ENCODE results near the gene FBXL17.
"Not testable (repeated sequence)": the region's sequence is repeated elsewhere in the genome, so short reads cannot be mapped to it uniquely, and the experiment has no call there.

FBXL17 gene

DNA sequence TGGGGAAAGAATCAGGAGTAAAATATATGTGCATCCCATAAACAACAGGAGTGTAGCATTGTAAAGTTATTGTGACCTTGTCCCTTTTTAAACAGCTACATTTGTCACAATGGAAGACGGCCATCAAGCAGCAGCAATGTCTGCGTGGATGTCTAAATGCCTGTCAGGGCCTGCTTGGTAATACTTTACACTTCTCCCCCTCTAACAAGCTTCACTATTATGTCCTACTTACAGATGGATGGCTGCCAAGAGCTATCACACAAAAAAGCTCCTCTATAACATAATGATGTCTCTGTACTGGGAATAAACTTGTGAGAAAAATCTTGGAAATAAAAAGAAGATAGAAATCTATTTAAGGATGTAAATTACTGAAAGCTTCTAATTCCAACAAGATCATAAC is 213.0 kb downstream of the FBXL17 start:
- DNase-seq (ENCODE audit: extremely low read depth in 1 of 2, low read depth in 1 of 2): no peak

DNA sequence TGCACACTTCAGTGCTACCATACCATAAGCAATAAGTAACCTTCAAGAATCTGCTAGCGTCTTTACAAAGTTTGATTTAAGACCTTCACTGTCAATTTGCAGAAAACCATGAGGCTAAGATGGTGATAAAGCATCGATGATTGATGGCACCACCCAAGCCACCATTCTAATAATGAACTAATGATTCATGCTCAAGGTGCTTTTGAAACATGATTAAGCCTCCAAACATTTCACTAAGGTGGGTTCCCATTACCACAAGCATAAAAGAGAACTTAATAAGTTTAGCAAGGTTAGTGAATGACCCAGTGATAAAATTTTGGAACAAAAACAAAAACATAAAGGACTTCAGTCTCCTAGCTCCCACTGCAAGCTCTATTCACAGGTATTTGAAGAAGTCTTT is 214.7 kb downstream of the FBXL17 start:
- no peak for DNase-seq (ENCODE audit: extremely low read depth in 1 of 2, low read depth in 1 of 2)

DNA sequence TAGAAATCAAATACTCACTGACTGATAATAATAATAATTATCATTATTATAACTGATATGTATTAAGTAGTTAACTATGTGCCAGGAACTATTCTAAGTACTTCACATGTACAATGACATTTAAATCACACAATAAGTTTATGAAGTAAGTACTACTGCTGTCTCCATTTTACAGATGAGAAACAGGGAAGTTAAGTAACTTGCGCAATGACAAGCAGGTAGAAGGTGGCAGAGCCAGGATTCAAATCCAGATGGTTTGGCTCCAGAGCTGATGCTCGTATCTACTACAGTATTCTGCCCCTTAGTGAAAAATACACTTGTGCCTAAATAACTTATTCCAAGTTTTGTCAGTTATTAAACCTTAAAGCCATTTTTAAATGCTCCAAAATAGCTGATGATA is 217.3 kb downstream of the FBXL17 start:
- DNase-seq (ENCODE audit: extremely low read depth in 1 of 2, low read depth in 1 of 2): no peak

DNA sequence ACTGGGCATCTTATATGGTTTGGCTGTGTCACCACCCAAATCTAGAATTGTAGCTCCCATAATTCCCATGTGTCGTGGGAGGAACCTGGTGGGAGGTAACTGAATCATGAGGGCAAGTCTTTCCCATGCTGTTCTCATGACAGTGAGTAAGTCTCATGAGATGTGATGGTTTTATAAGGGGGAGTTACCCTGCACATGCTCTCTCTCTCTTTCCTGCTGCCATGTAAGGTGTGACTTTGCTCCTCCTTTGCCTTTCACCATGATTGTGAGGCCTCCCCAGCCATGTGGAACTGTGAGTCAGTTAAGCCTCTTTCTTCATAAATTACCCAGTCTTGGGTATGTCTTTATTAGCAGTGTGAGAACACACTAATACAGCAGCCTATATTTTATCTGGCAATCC is 229.0 kb downstream of the FBXL17 start:
- DNase-seq (ENCODE audit: extremely low read depth in 1 of 2, low read depth in 1 of 2): not testable (repeated sequence)

DNA sequence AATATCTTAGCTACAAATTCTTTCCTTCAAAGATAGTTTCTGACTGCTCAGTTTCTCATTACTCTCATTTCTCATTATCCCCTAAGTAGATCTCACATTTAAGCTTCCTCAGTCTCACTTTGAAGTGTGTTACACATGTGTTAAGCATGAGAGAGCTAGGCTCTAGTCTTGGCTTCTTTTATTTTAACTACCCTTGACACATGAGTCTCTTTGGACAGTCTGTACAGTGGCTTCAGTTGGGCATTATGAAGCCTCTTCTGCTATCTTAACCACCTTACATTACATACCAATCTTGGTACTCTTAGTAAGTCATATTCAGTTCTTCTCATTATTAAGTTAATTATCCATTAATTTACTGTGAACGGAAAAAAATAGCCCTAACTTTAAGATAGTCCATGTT is 232.5 kb downstream of the FBXL17 start:
- DNase-seq (ENCODE audit: extremely low read depth in 1 of 2, low read depth in 1 of 2): no peak

DNA sequence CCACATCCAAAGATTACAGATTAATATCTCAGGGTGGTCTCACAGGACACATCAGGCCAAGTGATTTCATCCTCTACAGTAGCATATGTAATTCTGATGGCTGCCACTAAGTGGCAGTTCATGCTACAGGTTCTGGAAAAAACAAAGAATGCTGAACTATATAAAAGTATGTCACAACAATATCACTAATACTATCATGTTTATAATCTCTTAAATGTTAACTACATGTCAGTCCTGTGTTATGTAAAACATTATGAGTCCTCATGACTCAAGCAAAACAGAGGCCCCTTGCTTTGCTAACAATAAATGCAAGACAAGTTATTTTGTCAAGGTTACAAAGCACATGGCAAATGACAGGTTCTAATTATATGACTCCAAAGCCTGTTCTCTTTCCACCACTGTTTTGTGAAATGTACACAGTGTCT is 233.2 kb downstream of the FBXL17 start:
- no peak for DNase-seq (ENCODE audit: extremely low read depth in 1 of 2, low read depth in 1 of 2)

DNA sequence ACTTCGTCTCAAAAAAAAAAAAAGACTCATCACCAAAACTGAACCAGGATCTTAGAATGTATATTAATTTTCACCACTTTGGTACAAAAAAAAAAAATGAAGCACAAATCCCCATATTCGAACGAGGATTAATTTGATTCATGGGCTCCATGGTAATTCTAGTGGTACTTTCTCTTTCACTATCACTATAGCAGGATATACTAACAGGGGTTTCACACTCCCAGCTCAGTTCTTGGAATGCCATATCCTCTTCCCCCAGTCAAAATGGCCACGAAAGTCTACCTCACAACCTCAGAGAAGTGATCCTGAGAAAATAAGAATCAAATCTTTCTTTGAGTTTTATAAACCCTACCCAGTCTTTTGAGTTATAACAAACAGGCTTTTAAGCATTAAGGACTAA is 235.7 kb downstream of the FBXL17 start:
- no peak for DNase-seq (ENCODE audit: extremely low read depth in 1 of 2, low read depth in 1 of 2)

DNA sequence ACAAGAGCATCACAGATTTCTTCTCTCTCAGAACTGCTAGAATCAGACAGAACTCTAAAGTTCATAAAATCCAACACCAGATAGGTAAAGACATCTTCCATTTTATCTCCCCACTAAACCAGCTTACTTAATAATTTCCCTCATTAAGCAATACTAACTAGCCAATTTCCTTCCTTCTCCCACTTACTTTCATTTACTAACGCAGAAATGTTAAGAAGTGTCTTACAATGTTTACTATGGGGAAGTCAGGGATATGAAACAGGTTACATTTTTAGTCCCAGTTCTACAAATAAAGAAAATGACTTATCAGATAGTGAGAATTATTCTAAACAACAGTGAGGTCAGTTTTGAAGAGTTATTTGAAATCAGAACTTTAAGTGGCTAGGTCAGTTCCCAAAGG is 236.5 kb downstream of the FBXL17 start:
- DNase-seq (ENCODE audit: extremely low read depth in 1 of 2, low read depth in 1 of 2): no peak

DNA sequence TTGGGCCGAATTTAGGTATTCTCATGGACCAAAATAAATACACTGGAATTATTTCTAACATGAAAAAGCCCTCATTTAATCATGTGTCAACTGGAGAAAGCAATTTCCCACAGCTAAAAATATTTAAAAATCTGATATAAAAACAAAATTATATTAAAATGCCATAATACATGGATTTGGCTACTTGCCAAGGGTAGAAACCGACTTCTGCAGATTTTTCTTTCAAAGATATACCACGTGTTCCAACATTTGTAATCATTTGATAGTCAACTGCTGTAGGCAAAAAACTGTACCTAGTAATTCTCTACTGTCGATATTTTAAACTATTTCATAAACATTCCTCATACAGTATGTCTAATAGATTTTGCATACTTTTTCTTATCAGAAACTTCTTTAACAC is 237.6 kb downstream of the FBXL17 start:
- DNase-seq (ENCODE audit: extremely low read depth in 1 of 2, low read depth in 1 of 2): no peak

DNA sequence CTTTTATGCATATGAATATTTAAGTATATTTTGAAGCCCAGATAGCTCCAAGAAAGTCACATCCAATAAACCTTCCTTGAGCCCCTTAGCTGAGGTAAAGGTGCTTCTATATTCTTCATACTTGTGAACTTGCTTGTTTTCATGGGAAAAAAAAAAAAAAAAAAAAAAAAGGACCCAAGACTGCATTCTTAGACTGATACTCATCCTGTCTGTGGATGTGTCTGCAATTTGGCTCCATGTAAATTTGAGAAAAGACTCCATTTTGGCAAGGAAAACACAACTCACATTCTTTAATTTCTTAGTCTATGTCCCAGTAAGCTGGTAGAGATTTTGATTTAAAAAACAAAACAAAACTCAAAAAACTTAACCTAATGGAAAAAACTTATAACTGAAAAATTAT is 238.3 kb downstream of the FBXL17 start:
- no peak for DNase-seq (ENCODE audit: extremely low read depth in 1 of 2, low read depth in 1 of 2)

DNA sequence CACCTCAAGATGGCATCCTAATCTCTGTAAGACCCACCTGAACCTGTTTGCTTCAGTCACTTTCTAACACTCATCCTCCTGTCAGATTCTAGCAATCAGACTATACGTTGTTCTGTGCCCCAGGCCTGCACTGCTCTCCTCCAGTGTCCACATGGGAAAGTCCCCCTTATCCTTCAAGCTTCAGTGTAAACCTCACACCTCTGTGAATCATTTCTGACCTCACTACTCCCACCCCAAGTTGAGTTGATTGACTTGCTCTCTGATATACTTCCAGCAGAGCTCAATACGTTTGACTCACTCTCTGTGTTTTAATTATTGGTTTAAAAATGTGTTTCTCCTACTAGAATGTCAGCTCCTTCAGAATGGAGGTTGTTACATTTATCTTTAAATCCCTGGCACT is 240.2 kb downstream of the FBXL17 start:
- DNase-seq (ENCODE audit: extremely low read depth in 1 of 2, low read depth in 1 of 2): no peak

DNA sequence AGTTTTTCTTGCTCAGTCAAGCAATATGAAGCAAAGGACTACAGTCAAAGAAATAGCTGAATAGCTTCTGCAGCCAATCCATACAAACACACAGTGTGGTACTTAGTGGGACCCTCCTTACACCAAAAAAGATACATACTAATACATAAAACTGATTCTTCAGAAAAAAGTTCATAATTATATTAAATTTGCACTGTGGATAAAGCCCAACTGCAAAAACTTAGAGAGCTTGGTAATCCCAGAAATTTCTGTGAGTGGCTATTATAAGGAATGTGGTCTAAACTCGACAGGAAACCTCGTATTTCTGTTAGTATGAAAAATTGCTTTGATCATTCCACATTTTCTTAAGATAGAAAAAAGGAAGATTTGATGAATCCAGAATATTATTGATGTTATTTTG is 245.4 kb downstream of the FBXL17 start:
- DNase-seq (ENCODE audit: extremely low read depth in 1 of 2, low read depth in 1 of 2): no peak

DNA sequence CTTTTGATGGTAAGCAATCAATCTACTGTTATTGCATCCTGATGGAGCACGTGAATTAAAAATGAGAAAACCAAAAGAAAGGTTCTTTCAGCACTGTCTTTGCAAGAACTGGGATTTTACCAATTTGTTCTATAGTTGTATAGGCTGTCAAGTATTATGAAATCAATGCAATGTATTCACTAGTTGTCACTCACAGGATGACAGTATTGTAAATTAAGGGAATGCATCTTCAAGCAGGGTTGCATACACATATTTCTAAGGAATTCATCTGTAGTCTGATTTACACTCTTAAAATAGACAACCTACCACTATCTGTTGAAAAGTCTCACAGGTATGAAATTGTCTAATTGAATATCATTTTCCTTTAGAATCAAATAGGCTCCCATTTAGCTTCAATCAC is 252.8 kb downstream of the FBXL17 start:
- no peak for DNase-seq (ENCODE audit: extremely low read depth in 1 of 2, low read depth in 1 of 2)

DNA sequence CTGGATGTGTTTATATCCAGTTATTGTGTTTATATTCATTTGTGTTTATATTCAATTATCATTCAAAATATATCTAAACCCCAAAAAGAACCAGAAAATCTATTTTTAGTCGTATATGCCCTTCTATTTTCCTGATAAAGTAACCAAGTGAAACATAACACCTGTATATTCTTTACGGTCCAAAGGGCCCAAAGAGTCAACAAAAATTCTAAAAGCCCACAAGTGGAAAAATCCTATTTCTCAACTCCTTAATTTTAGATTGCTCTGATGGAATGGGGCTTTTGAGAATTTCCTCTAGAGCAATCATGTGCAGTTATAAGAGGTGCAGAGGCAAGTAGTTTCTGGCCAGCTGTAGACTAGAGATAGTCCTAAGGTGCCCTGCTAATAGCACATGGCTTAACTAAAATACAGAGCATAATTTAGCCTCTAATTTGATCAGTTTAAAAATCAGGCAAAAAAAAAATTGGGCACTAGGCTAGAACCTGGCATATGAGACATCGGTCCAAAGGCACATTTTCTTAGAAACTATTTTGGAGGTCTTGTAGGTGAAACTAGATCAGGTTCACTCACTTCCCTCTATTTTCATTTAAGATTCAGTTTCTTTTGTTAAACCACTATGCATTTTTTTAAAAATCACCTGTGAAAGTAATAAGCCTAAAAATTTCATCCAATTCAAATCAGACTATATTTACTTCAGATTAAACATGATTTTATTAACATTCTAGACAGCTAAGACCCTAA is 256.0 kb downstream of the FBXL17 start:
- DNase-seq (ENCODE audit: extremely low read depth in 1 of 2, low read depth in 1 of 2): no peak

DNA sequence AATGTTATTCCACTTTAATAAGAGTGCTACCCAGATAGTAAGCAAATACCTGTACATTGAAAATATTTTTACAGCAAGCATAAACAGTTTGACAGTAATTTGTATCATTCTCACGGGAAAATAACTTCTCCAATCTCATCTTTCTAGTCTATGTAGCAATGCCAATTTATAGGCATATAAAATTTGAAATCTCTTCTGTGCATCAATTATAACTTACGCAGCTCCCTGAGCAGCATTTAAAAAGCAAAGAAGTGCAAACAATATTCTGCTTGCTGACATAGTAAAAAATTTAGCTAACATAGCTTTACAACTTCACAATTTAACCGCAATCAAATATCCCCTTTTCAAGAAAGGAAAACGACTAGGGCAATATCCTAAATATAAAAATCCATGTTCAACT is 257.3 kb downstream of the FBXL17 start:
- DNase-seq (ENCODE audit: extremely low read depth in 1 of 2, low read depth in 1 of 2): no peak

DNA sequence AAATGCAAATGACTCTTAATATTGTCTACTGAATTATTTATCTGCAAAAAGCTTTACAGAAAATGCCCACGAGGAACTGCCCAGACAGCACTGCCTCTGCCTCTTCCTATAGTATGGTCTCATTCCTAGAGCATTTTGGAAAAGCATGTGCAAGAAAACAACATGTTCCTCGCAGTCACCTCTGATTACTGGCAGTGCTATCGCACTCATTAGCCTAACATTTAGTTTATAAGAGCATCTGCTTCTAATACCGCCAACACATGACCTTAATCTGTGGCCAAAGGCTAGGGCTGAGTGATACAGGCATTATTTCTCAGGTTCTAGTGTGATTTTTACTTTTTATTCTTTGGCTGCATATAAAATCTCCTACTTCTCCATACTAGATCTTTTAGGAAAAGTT is 259.2 kb downstream of the FBXL17 start:
- DNase-seq (ENCODE audit: extremely low read depth in 1 of 2, low read depth in 1 of 2): no peak

DNA sequence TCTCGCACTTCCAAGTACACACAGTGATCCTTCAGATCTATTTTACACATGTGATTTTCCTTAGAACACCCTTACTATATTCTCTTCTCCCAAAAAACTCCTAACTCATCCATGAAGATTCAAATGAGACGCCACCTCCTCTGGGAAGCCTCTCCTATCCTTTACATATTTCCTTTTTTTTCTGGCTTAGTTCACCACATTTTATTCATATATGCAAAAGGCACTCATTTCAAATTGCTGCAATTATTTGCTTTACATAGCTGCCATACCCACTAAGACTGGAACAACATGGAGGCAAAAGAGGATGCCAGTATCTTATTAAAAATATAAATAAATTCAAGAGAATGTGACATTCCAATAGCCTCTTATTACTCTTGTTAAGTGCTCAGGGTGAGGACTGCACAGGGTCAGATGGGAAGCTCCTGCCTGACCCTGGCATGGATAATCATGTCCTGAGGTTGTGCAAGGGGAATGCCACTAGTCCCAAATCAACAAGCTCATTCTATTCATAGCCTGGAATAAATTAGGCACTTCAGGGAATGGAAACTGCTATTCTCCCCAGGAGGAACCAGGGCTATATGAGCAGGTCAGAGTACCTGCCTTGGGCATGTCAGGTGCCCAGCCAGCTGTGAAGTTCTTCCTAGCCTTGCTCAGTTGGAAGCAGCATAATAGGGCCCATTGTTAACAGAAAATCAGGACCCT is 262.9 kb downstream of the FBXL17 start:
- DNase-seq (ENCODE audit: extremely low read depth in 1 of 2, low read depth in 1 of 2): no peak

DNA sequence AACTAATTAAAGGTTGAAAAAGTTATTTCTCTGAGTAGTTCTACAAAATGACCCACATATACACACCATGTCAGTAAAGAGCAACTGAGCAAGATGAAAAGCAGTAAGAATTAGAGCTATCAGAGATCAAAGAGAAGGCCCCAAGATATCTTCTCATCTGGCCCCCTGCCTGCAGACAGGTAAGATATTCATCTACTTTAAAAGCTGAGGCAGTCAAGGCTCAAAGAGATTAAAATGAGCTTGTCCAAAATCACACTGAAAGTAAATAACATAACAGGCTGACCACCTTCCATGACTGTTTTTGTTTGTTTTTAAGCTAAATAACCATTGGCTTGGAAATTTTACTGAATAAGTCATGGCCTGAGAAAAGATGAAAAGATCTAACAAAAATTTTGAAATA is 266.2 kb downstream of the FBXL17 start:
- DNase-seq (ENCODE audit: extremely low read depth in 1 of 2, low read depth in 1 of 2): no peak

DNA sequence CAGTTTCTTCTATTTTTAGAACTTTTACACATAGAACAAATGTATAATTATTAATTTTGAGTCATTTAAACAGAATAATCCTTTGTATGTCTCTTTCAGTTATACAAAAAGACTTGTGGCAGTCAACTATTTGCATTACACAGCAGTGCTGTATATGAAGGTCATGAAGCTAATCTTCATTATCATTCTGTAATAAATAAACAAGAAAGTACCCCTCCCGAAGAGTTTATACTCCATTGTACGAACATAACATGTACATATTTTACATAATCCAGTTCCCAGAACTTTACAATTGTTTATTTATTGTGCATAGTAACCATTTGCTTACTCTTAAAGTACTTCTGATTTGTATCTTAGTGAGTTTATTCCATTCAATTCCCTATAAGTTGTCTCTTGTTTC is 267.9 kb downstream of the FBXL17 start:
- DNase-seq (ENCODE audit: extremely low read depth in 1 of 2, low read depth in 1 of 2): no peak

DNA sequence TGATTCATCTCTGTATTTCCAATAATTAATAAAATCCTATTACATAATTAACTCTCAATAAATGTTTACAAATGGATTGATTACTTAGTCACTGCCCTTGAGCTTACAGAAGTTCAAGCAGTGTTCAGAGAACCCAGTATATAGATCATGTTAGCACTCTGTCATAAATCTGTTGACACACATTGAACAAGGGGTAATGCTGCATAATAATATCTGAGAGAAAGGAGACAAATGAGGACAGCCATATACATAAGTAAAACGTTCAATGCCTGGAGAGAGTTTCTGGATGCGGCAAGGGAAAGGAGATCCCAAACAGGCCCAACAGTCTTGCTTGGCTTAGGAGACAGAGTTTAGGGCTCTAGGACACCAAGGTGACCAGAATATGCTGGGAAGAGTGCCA is 270.2 kb downstream of the FBXL17 start:
- no peak for DNase-seq (ENCODE audit: extremely low read depth in 1 of 2, low read depth in 1 of 2)

DNA sequence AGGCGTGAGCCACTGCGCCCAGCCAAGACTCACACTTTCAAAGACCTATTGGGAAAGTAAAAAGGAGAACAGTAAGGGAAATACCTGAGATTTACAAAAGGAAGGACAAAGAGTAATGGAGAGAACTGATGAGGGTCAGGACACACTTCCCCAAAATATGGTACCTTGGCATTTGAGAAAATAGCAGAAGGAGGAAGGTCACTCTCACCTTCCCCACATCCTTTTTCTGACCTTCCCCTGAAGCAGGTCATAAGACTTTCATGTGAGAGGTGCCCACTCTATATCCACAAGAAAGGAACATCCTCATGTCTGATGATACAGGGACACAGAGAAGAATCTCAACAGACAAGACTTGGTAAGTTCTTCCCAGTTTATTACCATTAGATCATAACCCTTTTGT is 272.8 kb downstream of the FBXL17 start:
- DNase-seq (ENCODE audit: extremely low read depth in 1 of 2, low read depth in 1 of 2): no peak

DNA sequence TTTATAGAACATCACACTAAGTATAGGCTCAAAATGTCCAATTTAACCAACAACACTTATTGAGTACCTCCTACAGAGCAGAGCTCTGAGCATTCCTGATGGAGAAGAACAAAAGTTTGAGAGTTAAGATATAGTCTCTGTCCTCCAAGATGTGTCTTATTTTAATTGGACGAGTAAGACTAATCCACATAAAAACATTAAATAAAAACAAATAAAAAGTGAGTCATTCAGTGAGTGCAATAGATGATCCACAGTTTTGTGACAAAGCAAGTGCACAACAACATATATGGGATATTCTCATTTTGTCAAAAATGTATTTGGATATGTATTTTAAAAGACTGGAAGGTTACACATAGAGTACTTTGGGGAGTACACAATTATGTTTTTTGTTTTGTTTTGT is 277.4 kb downstream of the FBXL17 start:
- no peak for DNase-seq (ENCODE audit: extremely low read depth in 1 of 2, low read depth in 1 of 2)

DNA sequence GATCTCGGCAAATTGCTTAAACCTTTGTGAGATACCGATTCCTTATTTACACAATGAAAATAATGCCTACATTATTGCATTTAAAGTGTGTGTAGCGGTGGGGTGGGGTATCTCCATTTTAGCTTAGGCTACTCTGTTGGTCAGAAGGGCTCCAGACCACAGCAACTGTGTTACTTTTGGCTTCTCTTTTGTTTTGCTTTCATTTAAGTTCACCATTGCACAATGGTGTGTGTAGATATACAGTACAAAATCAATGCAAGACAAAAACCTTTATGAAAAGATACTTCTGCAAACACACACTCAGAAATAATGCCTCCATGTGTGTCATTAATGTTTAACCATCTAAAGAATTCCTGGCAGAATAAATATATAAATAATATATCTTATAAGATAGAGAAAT is 279.4 kb downstream of the FBXL17 start:
- no peak for DNase-seq (ENCODE audit: extremely low read depth in 1 of 2, low read depth in 1 of 2)

All from activated CD8-positive, alpha-beta memory T cell treated with anti-CD3 and anti-CD28 coated beads for 1 hour (primary cell).